ENCODE data around the gene KIF26B. TPM values are rescaled to one million over a fixed set of nuclear protein-coding genes. Genes with fewer than 3 reads are reported as not detected.

Gene KIF26B
- total RNA-seq, 2 experiments from 2014 or later, result not detected

DNA sequence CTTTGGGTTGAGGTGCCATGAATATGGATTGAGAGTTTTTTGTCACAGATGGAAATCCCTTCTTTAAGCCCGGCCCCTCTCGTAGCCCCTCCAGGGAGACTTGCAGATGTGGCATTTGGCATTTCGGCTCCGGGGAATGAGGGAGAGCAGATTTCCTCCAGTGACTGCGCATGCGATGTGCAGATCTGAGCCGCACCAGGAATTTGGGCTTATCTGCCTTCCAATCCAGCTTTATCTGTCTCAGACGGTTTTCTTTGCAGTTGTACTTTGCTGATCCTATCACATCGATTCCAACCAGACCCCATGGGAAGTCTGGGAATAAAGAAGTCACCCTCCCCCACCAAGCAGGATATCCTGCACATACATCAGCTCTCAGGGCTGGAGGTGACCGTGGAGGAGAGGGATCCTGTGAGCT is 11.7 kb downstream of the KIF26B start:
- Mint-ChIP-seq H3K27ac (no peak overlapping the region), H3K36me3 (ENCODE audit: low read depth) (no peaks in the 10 kb centered on the region), H3K4me3 (no peak overlapping the region), H3K9me3 (no peaks in the 10 kb centered on the region), H3K27me3 (peaks cover 35% of the 10 kb centered on the region), H3K4me1 (no peaks in the 10 kb centered on the region)
- ChIA-PET POLR2A (no interaction called here), CTCF (interaction anchor here (1.5 kb wide), 1 partner anchor 10 kb away, joined by 6 read pairs; no protein-coding TSS in a partner anchor)
- no peak for DNase-seq

DNA sequence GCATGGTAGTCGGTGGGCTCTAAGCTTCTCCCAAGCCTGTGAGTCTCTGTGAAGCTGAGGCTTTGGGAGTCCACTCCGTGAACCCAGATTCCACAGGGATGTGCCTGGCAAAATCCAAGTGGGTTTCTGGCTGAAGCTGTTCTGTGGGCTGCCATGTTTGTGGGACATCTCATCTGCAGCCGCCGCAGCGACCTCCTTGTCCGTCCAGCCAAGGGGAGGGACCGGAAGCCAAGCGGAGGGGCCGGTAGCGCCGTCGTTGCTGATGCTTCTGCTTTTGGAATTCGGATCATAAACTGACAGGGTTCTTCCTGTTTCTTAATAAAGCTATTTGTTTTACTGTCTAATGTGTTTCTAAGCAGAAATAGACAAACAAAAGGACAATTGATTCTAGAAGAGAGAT is 13.3 kb downstream of the KIF26B start:
- ChIA-PET POLR2A (no interaction called here), CTCF (no interaction called here)
- H3K9me3 Mint-ChIP-seq, result no peaks in the 10 kb centered on the region
- DNase-seq, result no peak
- H3K27me3 Mint-ChIP-seq, result peaks cover 32% of the 10 kb centered on the region
- no peak overlapping the region for H3K4me3 Mint-ChIP-seq
- no peaks in the 10 kb centered on the region for H3K4me1 Mint-ChIP-seq
- H3K27ac Mint-ChIP-seq, result no peak overlapping the region
- no peaks in the 10 kb centered on the region for H3K36me3 Mint-ChIP-seq (ENCODE audit: low read depth)

DNA sequence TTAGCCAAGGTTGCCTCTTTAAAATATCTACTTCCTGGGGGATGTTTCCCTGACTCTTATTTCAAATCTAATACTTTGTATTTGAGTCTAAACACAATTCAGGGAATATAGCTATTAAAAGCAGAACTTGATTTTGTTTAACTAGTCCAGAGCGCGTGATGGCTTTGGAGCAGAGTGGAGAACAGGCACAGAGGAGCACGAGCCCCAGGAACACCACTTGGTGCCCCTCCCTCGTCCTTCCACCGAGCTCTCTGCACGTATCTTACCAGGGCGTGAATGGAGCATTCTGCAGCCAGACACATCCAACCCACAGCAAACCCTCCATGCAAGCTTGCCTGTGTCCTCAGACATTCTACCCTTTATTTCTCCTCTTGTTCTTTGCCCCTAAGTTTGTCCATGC is 14.1 kb downstream of the KIF26B start:
- H3K27ac Mint-ChIP-seq, result no peak overlapping the region
- no peaks in the 10 kb centered on the region for H3K9me3 Mint-ChIP-seq
- H3K4me3 Mint-ChIP-seq, result no peak overlapping the region
- ChIA-PET CTCF (interaction anchor here (0.8 kb wide), 1 partner anchor 12 kb away, joined by 3 read pairs; no protein-coding TSS in a partner anchor), POLR2A (no interaction called here)
- no peak for DNase-seq
- no peaks in the 10 kb centered on the region for H3K36me3 Mint-ChIP-seq (ENCODE audit: low read depth)
- peaks cover 31% of the 10 kb centered on the region for H3K27me3 Mint-ChIP-seq
- no peaks in the 10 kb centered on the region for H3K4me1 Mint-ChIP-seq

DNA sequence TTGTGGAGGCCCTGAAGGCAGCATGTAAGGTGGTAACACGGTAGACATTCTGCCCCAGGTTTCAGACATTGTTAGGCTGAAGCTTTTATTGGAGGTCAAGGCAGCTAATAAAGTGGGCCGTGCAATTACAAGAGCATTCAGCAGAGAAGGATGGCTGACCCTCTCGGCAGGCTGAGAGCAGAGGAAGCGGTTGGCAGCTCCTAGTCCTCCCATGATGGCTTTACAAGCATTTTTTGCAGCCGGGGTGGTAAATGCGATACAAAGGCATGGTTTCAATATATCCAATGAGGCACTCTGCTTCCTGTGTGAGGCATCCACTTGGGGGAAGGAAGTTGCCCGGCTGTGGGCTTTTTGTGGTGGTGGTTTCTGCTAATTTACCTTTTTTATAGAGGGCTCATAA is 14.6 kb downstream of the KIF26B start:
- no peak overlapping the region for H3K4me3 Mint-ChIP-seq
- DNase-seq, result no peak
- peaks cover 28% of the 10 kb centered on the region for H3K27me3 Mint-ChIP-seq
- ChIA-PET POLR2A (no interaction called here), CTCF (no interaction called here)
- H3K36me3 Mint-ChIP-seq (ENCODE audit: low read depth), result no peaks in the 10 kb centered on the region
- H3K9me3 Mint-ChIP-seq, result no peaks in the 10 kb centered on the region
- no peaks in the 10 kb centered on the region for H3K4me1 Mint-ChIP-seq
- H3K27ac Mint-ChIP-seq, result no peak overlapping the region

DNA sequence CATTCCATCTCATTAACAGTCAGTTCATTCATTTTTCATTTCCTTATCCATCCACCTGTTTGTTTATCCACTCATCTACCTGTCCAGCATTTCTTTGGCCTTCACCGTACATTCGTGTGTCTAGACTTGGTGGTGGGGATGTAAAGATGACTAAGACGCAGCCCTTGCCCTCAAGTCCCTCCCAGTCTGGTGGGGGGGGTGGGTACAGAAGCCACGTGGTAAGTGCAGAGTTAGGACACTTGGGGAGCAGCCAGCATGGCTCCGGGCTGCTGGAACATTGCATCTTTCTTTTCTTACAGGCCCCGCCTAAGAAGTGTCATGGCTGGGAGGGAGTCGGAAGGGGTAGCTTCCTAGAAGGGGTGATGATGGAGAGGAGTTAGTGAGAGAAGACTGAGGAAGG is 17.2 kb downstream of the KIF26B start:
- ChIA-PET CTCF (no interaction called here), POLR2A (no interaction called here)
- H3K4me1 Mint-ChIP-seq, result no peaks in the 10 kb centered on the region
- no peak for DNase-seq
- H3K9me3 Mint-ChIP-seq, result no peaks in the 10 kb centered on the region
- no peak overlapping the region for H3K27ac Mint-ChIP-seq
- H3K27me3 Mint-ChIP-seq, result peaks cover 12% of the 10 kb centered on the region
- H3K36me3 Mint-ChIP-seq (ENCODE audit: low read depth), result no peaks in the 10 kb centered on the region
- no peak overlapping the region for H3K4me3 Mint-ChIP-seq

DNA sequence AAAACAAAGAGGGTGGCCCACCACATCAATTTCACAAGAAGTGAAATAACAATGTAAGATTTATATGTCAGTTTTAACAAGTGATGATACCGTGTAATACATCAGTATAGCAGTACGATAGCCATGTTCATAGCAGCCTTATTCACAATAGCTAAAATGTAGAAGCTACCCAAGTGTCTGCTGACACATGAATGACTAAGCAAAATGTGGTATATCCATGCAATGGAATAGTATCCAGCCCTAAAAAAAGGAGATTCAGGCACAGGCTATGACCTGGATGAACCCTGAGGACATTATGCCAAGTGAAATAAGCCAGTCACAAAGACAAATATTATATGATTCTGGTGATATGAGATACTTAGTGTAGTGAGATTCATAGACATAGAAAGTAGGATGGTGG is 18.0 kb downstream of the KIF26B start:
- no peaks in the 10 kb centered on the region for H3K36me3 Mint-ChIP-seq (ENCODE audit: low read depth)
- H3K27me3 Mint-ChIP-seq, result peaks cover 5% of the 10 kb centered on the region
- DNase-seq, result no peak
- ChIA-PET POLR2A (no interaction called here), CTCF (no interaction called here)
- no peaks in the 10 kb centered on the region for H3K4me1 Mint-ChIP-seq
- no peak overlapping the region for H3K27ac Mint-ChIP-seq
- no peak overlapping the region for H3K4me3 Mint-ChIP-seq
- H3K9me3 Mint-ChIP-seq, result no peaks in the 10 kb centered on the region

DNA sequence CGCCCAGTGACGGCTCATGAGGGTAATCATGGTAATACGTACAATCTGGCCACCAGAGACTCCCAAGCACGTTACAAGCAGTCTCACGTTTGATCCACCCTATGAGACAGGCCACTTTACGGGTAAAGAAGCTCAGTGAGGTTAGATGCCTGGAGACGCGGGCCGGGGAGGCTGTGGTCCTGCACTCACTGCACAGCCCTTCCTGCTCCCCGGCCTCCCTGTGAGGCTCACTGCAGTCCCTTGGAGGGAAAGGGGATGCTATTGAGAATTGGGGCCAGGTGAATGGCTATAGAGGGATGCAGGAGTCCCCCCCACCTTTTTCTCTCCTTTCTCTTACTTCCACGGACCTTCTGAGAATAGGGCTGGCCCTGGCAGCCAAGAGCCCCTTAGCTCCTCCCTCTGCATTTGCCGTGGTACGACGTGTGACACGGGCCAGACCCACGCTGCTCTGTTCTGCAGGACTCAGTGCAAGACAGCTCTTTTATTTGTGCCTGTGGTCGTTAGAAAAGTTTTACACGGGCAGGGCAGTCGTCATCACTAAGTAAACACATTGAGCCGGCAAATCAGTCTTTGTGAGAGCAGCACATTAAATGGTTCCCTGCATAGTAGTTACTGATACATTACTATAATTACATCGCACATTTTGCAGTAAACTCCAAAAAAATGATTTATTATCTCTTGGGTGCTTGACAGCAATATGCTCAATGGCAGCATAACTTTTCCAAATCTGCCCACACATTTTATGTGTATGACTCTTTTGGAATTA is 18.8 kb downstream of the KIF26B start:
- no peaks in the 10 kb centered on the region for H3K9me3 Mint-ChIP-seq
- ChIA-PET POLR2A (no interaction called here), CTCF (no interaction called here)
- DNase-seq, result no peak
- H3K4me1 Mint-ChIP-seq, result no peaks in the 10 kb centered on the region
- no peaks in the 10 kb centered on the region for H3K36me3 Mint-ChIP-seq (ENCODE audit: low read depth)
- H3K4me3 Mint-ChIP-seq, result no peak overlapping the region
- H3K27ac Mint-ChIP-seq, result no peak overlapping the region
- peaks cover 2% of the 10 kb centered on the region for H3K27me3 Mint-ChIP-seq

DNA sequence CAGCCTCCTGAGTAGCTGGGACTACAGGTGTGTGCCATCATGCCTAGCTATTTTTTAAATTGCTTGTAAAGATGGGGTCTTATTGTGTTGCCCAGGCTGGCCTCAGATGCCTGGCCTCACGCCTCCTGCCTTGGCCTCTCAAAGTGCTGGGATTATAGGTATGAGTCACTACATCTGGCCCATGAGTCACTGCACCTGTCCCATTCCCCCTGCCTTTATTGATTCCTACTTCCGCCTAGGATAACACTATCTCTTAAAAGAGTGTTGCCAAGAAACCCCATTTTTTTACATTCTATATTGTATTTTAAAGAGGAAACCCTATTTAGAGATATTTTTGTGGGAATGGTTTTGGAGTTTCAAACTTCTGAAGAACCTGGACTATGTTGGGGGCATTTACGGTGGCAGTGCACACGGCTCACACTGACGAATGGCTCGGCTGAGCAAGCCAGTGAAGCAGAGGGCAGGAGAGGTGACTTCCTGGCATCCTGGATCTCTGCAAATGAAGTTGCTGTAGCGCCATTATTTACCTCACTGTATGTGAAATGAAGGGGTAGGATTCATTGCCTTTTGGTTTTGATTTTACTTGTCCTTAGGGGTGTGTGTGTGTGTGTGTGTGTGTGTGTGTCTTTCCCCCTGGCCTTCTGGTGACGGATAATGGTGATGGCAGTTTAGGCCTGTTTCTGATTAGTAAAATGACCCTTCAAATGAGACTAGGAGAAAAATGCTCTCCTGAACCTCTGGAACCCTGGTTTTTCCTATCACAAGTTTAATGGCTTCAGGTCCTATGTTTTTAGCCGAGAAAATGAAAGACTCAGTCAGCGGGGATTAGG is 22.5 kb downstream of the KIF26B start:
- ChIA-PET CTCF (no interaction called here), POLR2A (no interaction called here)

DNA sequence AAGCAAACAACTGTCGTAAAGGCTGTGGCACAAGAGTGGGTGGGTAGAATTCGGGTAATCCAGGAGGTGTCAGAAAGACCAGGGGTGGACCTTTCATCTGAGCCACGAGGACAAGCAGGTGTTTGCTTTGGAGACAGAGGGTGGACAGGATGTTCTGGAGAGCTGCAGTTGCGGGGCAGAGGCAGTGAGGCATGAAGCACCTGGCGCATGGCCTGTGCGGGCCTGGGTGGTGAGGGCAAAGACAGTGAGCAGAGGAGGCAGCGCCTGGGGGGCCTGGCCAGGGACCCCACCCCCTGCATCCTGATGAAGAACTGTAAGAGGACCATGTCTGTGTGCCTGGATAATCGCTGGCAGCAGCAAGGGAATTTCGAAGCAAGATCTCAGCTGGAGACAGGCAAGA is 24.9 kb downstream of the KIF26B start:
- H3K27ac Mint-ChIP-seq, result no peak overlapping the region
- ChIA-PET POLR2A (no interaction called here), CTCF (interaction anchor here (1.2 kb wide), 1 partner anchor 23 kb away, joined by 3 read pairs; no protein-coding TSS in a partner anchor)
- no peak overlapping the region for H3K4me3 Mint-ChIP-seq
- H3K27me3 Mint-ChIP-seq, result no peaks in the 10 kb centered on the region
- DNase-seq, result no peak
- H3K9me3 Mint-ChIP-seq, result no peaks in the 10 kb centered on the region
- H3K36me3 Mint-ChIP-seq (ENCODE audit: low read depth), result no peaks in the 10 kb centered on the region
- H3K4me1 Mint-ChIP-seq, result no peaks in the 10 kb centered on the region

More for the DNA sequence above, 22.5 kb downstream of the KIF26B start:
- H3K9me3 Mint-ChIP-seq, result no peaks in the 10 kb centered on the region
- no peaks in the 10 kb centered on the region for H3K27me3 Mint-ChIP-seq
- H3K4me3 Mint-ChIP-seq, result no peak overlapping the region
- no peaks in the 10 kb centered on the region for H3K4me1 Mint-ChIP-seq
- H3K27ac Mint-ChIP-seq, result no peak overlapping the region
- DNase-seq, result no peak
- no peaks in the 10 kb centered on the region for H3K36me3 Mint-ChIP-seq (ENCODE audit: low read depth)

DNA sequence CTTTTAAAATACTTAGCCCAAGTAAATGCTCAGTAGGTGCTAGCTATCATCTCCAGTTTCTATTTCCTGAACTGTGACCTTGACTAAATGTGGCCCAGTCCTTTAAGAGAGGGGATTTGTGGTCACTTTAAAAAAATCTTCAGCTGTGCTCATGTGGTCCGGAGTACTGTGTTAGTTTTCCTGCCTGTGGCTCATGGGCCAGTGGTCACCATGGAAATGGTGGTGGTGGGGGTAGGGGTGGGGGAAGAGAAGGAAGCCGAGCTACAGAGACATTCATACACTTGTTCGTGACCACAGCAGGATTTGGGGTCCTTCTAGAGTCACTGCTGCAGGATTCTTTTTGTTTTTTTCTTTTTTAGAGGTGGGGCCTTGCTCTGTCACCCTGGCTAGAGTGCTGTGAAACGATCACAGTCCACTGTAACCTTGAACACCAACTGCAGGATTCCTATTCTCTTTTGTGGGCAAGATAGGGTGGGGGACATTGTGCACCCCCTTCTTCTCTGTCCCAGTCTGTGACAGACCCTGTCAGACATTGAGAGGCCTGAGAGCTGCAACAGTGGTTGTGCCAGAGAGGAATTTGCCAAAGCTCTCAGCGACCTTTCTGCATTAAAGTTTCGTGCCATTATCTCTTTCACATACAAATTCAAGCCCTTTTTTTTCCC is 25.8 kb downstream of the KIF26B start:
- Mint-ChIP-seq H3K9me3 (no peaks in the 10 kb centered on the region), H3K27ac (no peak overlapping the region), H3K4me3 (no peak overlapping the region), H3K27me3 (no peaks in the 10 kb centered on the region), H3K4me1 (no peaks in the 10 kb centered on the region), H3K36me3 (ENCODE audit: low read depth) (no peaks in the 10 kb centered on the region)
- no peak for DNase-seq
- POLR2A ChIA-PET, result no interaction called here
- CTCF ChIA-PET, result interaction anchor here (1.2 kb wide), 1 partner anchor 24 kb away, joined by 3 read pairs; no protein-coding TSS in a partner anchor

DNA sequence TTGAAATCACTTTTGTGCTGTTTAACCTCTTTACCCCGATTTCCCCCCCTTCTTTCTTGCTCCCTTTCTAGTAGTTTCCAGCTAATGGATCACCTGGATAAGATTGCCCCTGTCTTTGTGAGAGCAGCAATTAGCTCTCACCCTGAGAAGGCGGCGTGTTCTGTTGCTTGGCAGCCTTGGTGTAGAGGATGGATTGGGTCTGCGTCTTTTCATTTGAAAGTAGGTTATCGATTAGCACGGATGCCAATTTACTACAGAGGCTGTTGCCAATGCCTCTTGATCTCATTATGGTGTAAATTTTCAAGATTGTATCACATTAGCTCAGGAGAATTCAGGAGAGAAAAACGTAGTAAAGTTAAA is 26.4 kb downstream of the KIF26B start:
- H3K4me1 Mint-ChIP-seq, result no peaks in the 10 kb centered on the region
- H3K27me3 Mint-ChIP-seq, result no peaks in the 10 kb centered on the region
- ChIA-PET POLR2A (no interaction called here), CTCF (interaction anchor here (1.2 kb wide), 1 partner anchor 25 kb away, joined by 3 read pairs; no protein-coding TSS in a partner anchor)
- no peaks in the 10 kb centered on the region for H3K36me3 Mint-ChIP-seq (ENCODE audit: low read depth)
- H3K4me3 Mint-ChIP-seq, result no peak overlapping the region
- H3K9me3 Mint-ChIP-seq, result no peaks in the 10 kb centered on the region
- H3K27ac Mint-ChIP-seq, result no peak overlapping the region
- no peak for DNase-seq

DNA sequence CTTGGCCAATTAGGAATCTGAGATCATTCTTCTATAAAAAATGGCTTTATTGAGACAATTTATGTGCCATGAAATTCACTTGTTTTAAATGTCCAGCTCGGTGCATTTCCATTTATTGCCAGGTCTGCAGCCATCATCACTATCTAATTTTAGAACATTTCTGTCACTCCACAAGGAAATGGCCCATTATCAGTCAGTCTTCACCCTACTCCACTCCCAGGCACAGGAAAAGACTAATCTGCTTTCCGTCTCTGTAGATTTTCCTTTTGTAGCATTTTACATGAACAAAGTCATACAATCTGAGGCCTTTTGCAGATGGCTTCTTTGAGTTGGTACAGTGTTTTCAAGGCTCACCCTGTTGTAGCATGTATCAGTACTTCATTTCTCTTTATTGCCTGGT is 27.2 kb downstream of the KIF26B start:
- DNase-seq, result no peak
- Mint-ChIP-seq H3K9me3 (no peaks in the 10 kb centered on the region), H3K27ac (no peak overlapping the region), H3K4me3 (no peak overlapping the region), H3K36me3 (ENCODE audit: low read depth) (no peaks in the 10 kb centered on the region), H3K4me1 (no peaks in the 10 kb centered on the region), H3K27me3 (no peaks in the 10 kb centered on the region)
- ChIA-PET CTCF (no interaction called here), POLR2A (no interaction called here)

DNA sequence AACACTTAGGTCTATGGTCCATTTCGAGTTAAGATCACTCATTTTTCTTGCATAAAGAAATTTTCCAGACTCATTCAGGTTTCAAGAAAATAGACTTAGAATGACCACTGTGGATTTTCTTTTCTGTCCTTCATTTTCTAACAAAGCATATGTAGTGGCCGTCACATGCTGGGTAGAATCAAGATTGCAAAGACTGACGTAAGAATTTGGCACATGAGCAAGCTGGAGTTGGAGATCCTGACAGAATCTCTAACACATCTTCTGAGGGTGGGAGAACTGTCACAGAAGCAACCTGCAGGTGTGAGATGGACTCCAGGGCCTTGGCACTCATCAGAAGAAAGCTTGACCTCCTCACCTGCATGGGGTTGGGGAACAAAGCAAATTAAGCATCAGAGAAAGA is 28.6 kb downstream of the KIF26B start:
- no peak for DNase-seq
- Mint-ChIP-seq H3K36me3 (ENCODE audit: low read depth) (no peaks in the 10 kb centered on the region), H3K4me1 (no peaks in the 10 kb centered on the region), H3K27me3 (no peaks in the 10 kb centered on the region), H3K27ac (no peak overlapping the region), H3K4me3 (no peak overlapping the region), H3K9me3 (no peaks in the 10 kb centered on the region)
- ChIA-PET POLR2A (no interaction called here), CTCF (no interaction called here)

Data from activated CD4-positive, alpha-beta memory T cell treated with anti-CD3 and anti-CD28 coated beads, Interleukin-2, amount 10 ng/mL, durations not matched to agents 7 days and 5 days (primary cell).